HUES48 (cell line): ENCODE measurements around the gene RFT1.

Source experiments
- H3K27ac ChIP-seq: one replicate; pipeline ENCODE4 v1.7.0; 2013; ENCODE audit warnings: low read depth, low read length, inconsistent platforms
- H3K27me3 ChIP-seq: 2 replicates; pipeline ENCODE4 v1.6.1; 2013; ENCODE audit warnings: mild to moderate bottlenecking, low read length; ENCODE audit not compliant: control insufficient read depth, insufficient read depth
- H3K36me3 ChIP-seq: 2 replicates; pipeline ENCODE4 v1.6.1; 2013; ENCODE audit warnings: low read length; ENCODE audit not compliant: control insufficient read depth, insufficient read depth
- H3K4me1 ChIP-seq: 2 replicates; pipeline ENCODE4 v1.6.1; 2013; ENCODE audit warnings: mild to moderate bottlenecking, low read length; ENCODE audit not compliant: control insufficient read depth, insufficient read depth
- H3K4me3 ChIP-seq: 2 replicates; pipeline ENCODE4 v1.5.1; 2013; ENCODE audit warnings: mild to moderate bottlenecking, low read depth, low read length
- H3K9ac ChIP-seq: 2 replicates; pipeline ENCODE4 v1.6.1; 2013; ENCODE audit warnings: mild to moderate bottlenecking, low read depth, low read length, moderate library complexity
- H3K9me3 ChIP-seq: 2 replicates; pipeline ENCODE4 v1.6.1; 2013; ENCODE audit warnings: low read length; ENCODE audit not compliant: control insufficient read depth, insufficient read depth

Gene RFT1

GRCh38 chr3:53038679-53039375 lies 91.4 kb downstream of the RFT1 start:
- Histone ChIP-seq H3K36me3 (no peaks in the 10 kb centered on the region), H3K4me1 (peaks cover 16% of the 10 kb centered on the region; the same call in 1 of the 2 replicates), H3K9ac (no peak overlapping the region), H3K9me3 (no peaks in the 10 kb centered on the region), H3K27ac (no peak overlapping the region), H3K27me3 (peaks cover 4% of the 10 kb centered on the region), H3K4me3 (no peak overlapping the region)
